HEK293 (cell line): ENCODE results near the gene ARSD.

Experiments
- CTCF ChIA-PET: fragments of 350-600 bp; formaldehyde crosslinking; extraction: SDS; loops from one replicate; lab custom pipeline; 2021; ENCODE audit warnings: antibody characterized with exemption; lab: Yijun Ruan, JAX
- POLR2A ChIA-PET: fragments of 300-600 bp; formaldehyde crosslinking; extraction: SDS; loops from one replicate; lab custom pipeline; 2020; ENCODE audit warnings: antibody characterized with exemption, inconsistent platforms; lab: Yijun Ruan, JAX
- H3K27ac ChIP-seq: fragments of 200-500 bp; sonication (Bioruptor generic); 2 replicates; pipeline ENCODE4 v1.5.1; 2014; ENCODE audit warnings: low read depth, low read length, control low read depth, inconsistent platforms; ENCODE audit errors: extremely low read depth
- H3K36me3 ChIP-seq, 2 experiments: fragments of 200-500 bp in 1 of 2; sonication (Bioruptor generic) in 1 of 2; 1 replicate in 1 of 2; 2 replicates in 1 of 2; pipeline ENCODE4 v1.5.1; 2014 to 2017; ENCODE audit warnings: inconsistent platforms in 2 of 2, low read length in 2 of 2; ENCODE audit not compliant: control insufficient read depth in 2 of 2, insufficient read depth in 1 of 2
- H3K4me1 ChIP-seq: fragments of 200-500 bp; sonication (Bioruptor generic); 2 replicates; pipeline ENCODE4 v1.5.1; 2014; ENCODE audit warnings: mild to moderate bottlenecking, low read length, inconsistent platforms; ENCODE audit not compliant: control insufficient read depth, insufficient read depth
- H3K4me3 ChIP-seq: 2 replicates; pipeline ENCODE4 v1.5.1; 2011; ENCODE audit warnings: low read depth, mild to moderate bottlenecking, control low read depth, low read length, moderate library complexity
- H3K9me3 ChIP-seq: fragments of 200-500 bp; sonication (Bioruptor generic); 2 replicates; pipeline ENCODE4 v1.5.1; 2014; ENCODE audit warnings: low read depth, low read length, inconsistent platforms; ENCODE audit not compliant: control insufficient read depth, insufficient read depth
- ELK4 ChIP-seq: IDR thresholded peaks from 2 replicates; pipeline ENCODE4 v1.6.1; 2011; ENCODE audit warnings: mild to moderate bottlenecking, low read depth, low read length, borderline replicate concordance
- GLI2 ChIP-seq: fragments of 450-650 bp; formaldehyde crosslinking; IDR thresholded peaks from 2 replicates; pipeline ENCODE4; 2017; ENCODE audit warnings: missing biosample characterization, missing genetic modification characterization, low read depth, borderline replicate concordance
- GLIS1 ChIP-seq: fragments of 450-650 bp; formaldehyde crosslinking; IDR thresholded peaks from 2 replicates; pipeline ENCODE4 v1.5.1; 2016; ENCODE audit warnings: missing biosample characterization, missing genetic modification characterization
- INSM2 ChIP-seq: fragments of 450-650 bp; formaldehyde crosslinking; IDR thresholded peaks from 2 replicates; pipeline ENCODE4 v1.5.1; 2016; ENCODE audit warnings: missing biosample characterization, missing genetic modification characterization
- OSR2 ChIP-seq: fragments of 450-650 bp; formaldehyde crosslinking; IDR thresholded peaks from 2 replicates; pipeline ENCODE4 v1.5.1; 2016; ENCODE audit warnings: missing biosample characterization, missing genetic modification characterization
- ZFHX2 ChIP-seq: fragments of 450-650 bp; formaldehyde crosslinking; conservative IDR thresholded peaks from 2 replicates; pipeline ENCODE4 v1.5.1; 2016; ENCODE audit warnings: missing biosample characterization, missing genetic modification characterization
- ZNF133 ChIP-seq: fragments of 450-650 bp; formaldehyde crosslinking; IDR thresholded peaks from 2 replicates; pipeline ENCODE4 v1.5.1; 2016; ENCODE audit warnings: missing biosample characterization, missing genetic modification characterization
- ZNF157 ChIP-seq: fragments of 450-650 bp; formaldehyde crosslinking; IDR thresholded peaks from 2 replicates; pipeline ENCODE4 v1.5.1; 2016; ENCODE audit warnings: missing biosample characterization, missing genetic modification characterization
- ZNF175 ChIP-seq: fragments of 450-650 bp; formaldehyde crosslinking; IDR thresholded peaks from 2 replicates; pipeline ENCODE4 v1.5.1; 2016; ENCODE audit warnings: missing biosample characterization, missing genetic modification characterization
- ZNF274 ChIP-seq, 2 experiments: fragments of 200-500 bp in 1 of 2; fragments of 450-650 bp in 1 of 2; sonication (Bioruptor generic) in 1 of 2; formaldehyde crosslinking in 1 of 2; IDR thresholded peaks; 2 replicates each; pipeline versions ENCODE4 v1.5.1 to v1.6.1; 2014 to 2016; ENCODE audit warnings: borderline replicate concordance in 1 of 2, inconsistent platforms in 1 of 2, low read length in 1 of 2, missing biosample characterization in 1 of 2, missing genetic modification characterization in 1 of 2
- ZNF514 ChIP-seq: fragments of 450-650 bp; formaldehyde crosslinking; IDR thresholded peaks from 2 replicates; pipeline ENCODE4 v1.5.1; 2016; ENCODE audit warnings: missing biosample characterization, missing genetic modification characterization
- ZNF555 ChIP-seq: fragments of 450-650 bp; formaldehyde crosslinking; conservative IDR thresholded peaks from 2 replicates; pipeline ENCODE4 v1.5.1; 2017; ENCODE audit warnings: missing biosample characterization, mild to moderate bottlenecking, missing genetic modification characterization, inconsistent platforms
- ZNF621 ChIP-seq: fragments of 450-650 bp; formaldehyde crosslinking; IDR thresholded peaks from 2 replicates; pipeline ENCODE4 v1.5.1; 2017; ENCODE audit warnings: missing biosample characterization, missing genetic modification characterization
- ZNF660 ChIP-seq: fragments of 450-650 bp; IDR thresholded peaks from 2 replicates; pipeline ENCODE4 v1.5.1; 2018; ENCODE audit warnings: missing biosample characterization, mild to moderate bottlenecking, missing genetic modification characterization
- TF ChIP-seq, protein P1 (sequence below): fragments of 450-650 bp; formaldehyde crosslinking; IDR thresholded peaks from 2 replicates; pipeline ENCODE4 v1.5.1; 2017; ENCODE audit warnings: missing biosample characterization, missing genetic modification characterization
- TF ChIP-seq, protein P2 (sequence below): fragments of 450-650 bp; formaldehyde crosslinking; IDR thresholded peaks from 2 replicates; pipeline ENCODE4 v1.5.1; 2016; ENCODE audit warnings: missing biosample characterization, missing genetic modification characterization, borderline replicate concordance

The ARSD gene

DNA sequence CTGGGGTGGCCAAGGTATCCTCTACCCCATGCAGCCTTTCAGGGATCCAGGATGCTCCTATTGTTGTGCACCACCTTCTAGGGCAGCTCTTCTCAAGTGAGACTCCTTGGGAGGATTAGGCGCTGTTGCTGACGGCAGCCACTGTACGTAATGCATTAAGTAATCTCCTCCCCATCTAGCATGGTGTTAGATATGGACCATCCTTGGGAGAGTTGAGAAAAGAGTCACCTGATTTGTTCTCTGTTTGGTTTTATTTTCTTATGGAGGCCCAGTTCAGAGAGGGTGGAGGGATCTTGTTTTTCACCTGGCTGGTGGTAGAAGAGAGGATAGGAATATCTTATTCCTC lies 54.0 kb downstream of the ARSD start:
- Histone ChIP-seq H3K36me3 (no peaks in the 10 kb centered on the region), H3K9me3 (no peaks in the 10 kb centered on the region), H3K4me1 (no peaks in the 10 kb centered on the region)
- no peak for TF ChIP-seq ZNF175
- no peak for TF ChIP-seq GLIS1 (tag by site-specific recombination)
- TF ChIP-seq, protein P1, sequence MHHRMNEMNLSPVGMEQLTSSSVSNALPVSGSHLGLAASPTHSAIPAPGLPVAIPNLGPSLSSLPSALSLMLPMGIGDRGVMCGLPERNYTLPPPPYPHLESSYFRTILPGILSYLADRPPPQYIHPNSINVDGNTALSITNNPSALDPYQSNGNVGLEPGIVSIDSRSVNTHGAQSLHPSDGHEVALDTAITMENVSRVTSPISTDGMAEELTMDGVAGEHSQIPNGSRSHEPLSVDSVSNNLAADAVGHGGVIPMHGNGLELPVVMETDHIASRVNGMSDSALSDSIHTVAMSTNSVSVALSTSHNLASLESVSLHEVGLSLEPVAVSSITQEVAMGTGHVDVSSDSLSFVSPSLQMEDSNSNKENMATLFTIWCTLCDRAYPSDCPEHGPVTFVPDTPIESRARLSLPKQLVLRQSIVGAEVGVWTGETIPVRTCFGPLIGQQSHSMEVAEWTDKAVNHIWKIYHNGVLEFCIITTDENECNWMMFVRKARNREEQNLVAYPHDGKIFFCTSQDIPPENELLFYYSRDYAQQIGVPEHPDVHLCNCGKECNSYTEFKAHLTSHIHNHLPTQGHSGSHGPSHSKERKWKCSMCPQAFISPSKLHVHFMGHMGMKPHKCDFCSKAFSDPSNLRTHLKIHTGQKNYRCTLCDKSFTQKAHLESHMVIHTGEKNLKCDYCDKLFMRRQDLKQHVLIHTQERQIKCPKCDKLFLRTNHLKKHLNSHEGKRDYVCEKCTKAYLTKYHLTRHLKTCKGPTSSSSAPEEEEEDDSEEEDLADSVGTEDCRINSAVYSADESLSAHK, result no peak
- no peak for TF ChIP-seq ZNF660 (tag by site-specific recombination)
- no peak for TF ChIP-seq ZNF133 (tag by site-specific recombination)
- no peak for TF ChIP-seq OSR2
- TF ChIP-seq ZNF621 (tag by site-specific recombination), result no peak
- TF ChIP-seq, protein P2, sequence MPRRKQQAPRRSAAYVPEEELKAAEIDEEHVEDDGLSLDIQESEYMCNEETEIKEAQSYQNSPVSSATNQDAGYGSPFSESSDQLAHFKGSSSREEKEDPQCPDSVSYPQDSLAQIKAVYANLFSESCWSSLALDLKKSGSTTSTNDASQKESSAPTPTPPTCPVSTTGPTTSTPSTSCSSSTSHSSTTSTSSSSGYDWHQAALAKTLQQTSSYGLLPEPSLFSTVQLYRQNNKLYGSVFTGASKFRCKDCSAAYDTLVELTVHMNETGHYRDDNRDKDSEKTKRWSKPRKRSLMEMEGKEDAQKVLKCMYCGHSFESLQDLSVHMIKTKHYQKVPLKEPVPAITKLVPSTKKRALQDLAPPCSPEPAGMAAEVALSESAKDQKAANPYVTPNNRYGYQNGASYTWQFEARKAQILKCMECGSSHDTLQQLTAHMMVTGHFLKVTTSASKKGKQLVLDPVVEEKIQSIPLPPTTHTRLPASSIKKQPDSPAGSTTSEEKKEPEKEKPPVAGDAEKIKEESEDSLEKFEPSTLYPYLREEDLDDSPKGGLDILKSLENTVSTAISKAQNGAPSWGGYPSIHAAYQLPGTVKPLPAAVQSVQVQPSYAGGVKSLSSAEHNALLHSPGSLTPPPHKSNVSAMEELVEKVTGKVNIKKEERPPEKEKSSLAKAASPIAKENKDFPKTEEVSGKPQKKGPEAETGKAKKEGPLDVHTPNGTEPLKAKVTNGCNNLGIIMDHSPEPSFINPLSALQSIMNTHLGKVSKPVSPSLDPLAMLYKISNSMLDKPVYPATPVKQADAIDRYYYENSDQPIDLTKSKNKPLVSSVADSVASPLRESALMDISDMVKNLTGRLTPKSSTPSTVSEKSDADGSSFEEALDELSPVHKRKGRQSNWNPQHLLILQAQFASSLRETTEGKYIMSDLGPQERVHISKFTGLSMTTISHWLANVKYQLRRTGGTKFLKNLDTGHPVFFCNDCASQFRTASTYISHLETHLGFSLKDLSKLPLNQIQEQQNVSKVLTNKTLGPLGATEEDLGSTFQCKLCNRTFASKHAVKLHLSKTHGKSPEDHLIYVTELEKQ, result no peak
- TF ChIP-seq GLI2 (tag by site-specific recombination), result no peak
- TF ChIP-seq ZNF157 (tag by site-specific recombination), result no peak
- no peak for TF ChIP-seq ZNF555 (tag by site-specific recombination)
- TF ChIP-seq ELK4, result no peak
- TF ChIP-seq ZNF274 (IDR thresholded peaks at IDR 0.05; ENCODE audit: low read length), result no peak
- no peak for TF ChIP-seq ZNF274 (tag by site-specific recombination; IDR thresholded peaks at IDR 0.05; ENCODE audit: borderline replicate concordance)
- TF ChIP-seq ZNF514 (tag by site-specific recombination), result no peak
- no peak for TF ChIP-seq INSM2 (tag by site-specific recombination)
- no peak for TF ChIP-seq ZFHX2 (tag by site-specific recombination)
- TF ChIP-seq, all 188 proteins: peak for 0
- H3K4me3 ChIP-seq, result no peak overlapping the region
- ChIA-PET POLR2A (no interaction called here), CTCF (interaction anchor here (0.6 to 1.3 kb wide), 3 partner anchors 8 to 11 kb away, joined by 3 to 4 read pairs (median 3); no protein-coding TSS in a partner anchor)
- H3K27ac ChIP-seq, result no peak overlapping the region
